IMR-90 (cell line): Measurements from ENCODE around the gene GBP3. TPM values are rescaled to one million over a fixed set of nuclear protein-coding genes. Genes with fewer than 3 reads are reported as not detected.

Experiments
- ATAC-seq: fragments of 200-7000 bp; cut with Tn5 transposase; 2 replicates; pipeline ENCODE4 v1.9.1; 2020; ENCODE audit warnings: low read depth, mild to moderate bottlenecking, moderate library complexity
- BruUV-seq: library from RNA; stranded (reverse); fragments of 400-500 nt; replicated peaks from 2 replicates; lab custom pipeline; 2021; lab: Mats Ljungman, UMichigan
- CTCF ChIA-PET: fragments of 300-600 bp; formaldehyde crosslinking; extraction: SDS; loops from one replicate; lab custom pipeline; 2021; ENCODE audit warnings: antibody characterized with exemption; lab: Yijun Ruan, JAX
- POLR2A ChIA-PET: fragments of 300-600 bp; sonication (Branson Sonifier 250); formaldehyde crosslinking; loops from one replicate; lab custom pipeline; 2022; ENCODE audit warnings: antibody characterized with exemption; ENCODE audit not compliant: unreplicated experiment; lab: Charles Lee
- DNase-seq: peaks from one replicate; pipeline ENCODE4 v3.0.0; 2013
- H2AFZ ChIP-seq: replicated peaks from 2 replicates; pipeline ENCODE3; 2013; ENCODE audit warnings: low read length, mild to moderate bottlenecking; ENCODE audit not compliant: poor library complexity
- H2AK5ac ChIP-seq: 2 replicates; pipeline ENCODE4 v1.6.1; 2013; ENCODE audit warnings: low read depth, low read length, inconsistent platforms
- H2AK9ac ChIP-seq: replicated peaks from 2 replicates; pipeline ENCODE3; 2013; ENCODE audit warnings: mild to moderate bottlenecking, low read depth, low read length, moderate library complexity; ENCODE audit not compliant: poor library complexity
- H2BK120ac ChIP-seq: 2 replicates; pipeline ENCODE4 v1.6.1; 2013; ENCODE audit warnings: low read depth, low read length, inconsistent platforms
- H2BK15ac ChIP-seq: 3 replicates; pipeline ENCODE4 v1.6.1; 2013; ENCODE audit warnings: low read depth, low read length, inconsistent platforms
- H2BK20ac ChIP-seq: 2 replicates; pipeline ENCODE4 v1.6.1; 2013; ENCODE audit warnings: low read depth, mild to moderate bottlenecking, inconsistent platforms, low read length, moderate library complexity
- H2BK5ac ChIP-seq: 2 replicates; pipeline ENCODE4 v1.6.1; 2013; ENCODE audit warnings: mild to moderate bottlenecking, low read depth, low read length, inconsistent platforms; ENCODE audit not compliant: poor library complexity, severe bottlenecking
- H3K14ac ChIP-seq: replicated peaks from 2 replicates; pipeline ENCODE4 v1.6.1; 2013; ENCODE audit warnings: low read depth, low read length, inconsistent platforms
- H3K18ac ChIP-seq: 2 replicates; pipeline ENCODE4 v1.6.1; 2013; ENCODE audit warnings: low read depth, low read length, control low read depth
- H3K23ac ChIP-seq: 2 replicates; pipeline ENCODE4 v1.6.1; 2013; ENCODE audit warnings: low read depth, low read length, inconsistent platforms
- H3K27ac ChIP-seq: 2 replicates; pipeline ENCODE4 v1.5.1; 2013; ENCODE audit warnings: mild to moderate bottlenecking, control low read depth, low read length; ENCODE audit not compliant: insufficient read depth
- H3K27me3 ChIP-seq: 2 replicates; pipeline ENCODE4 v1.6.1; 2013; ENCODE audit warnings: low read length; ENCODE audit not compliant: control insufficient read depth, insufficient read depth
- H3K36me3 ChIP-seq: 2 replicates; pipeline ENCODE4 v1.6.1; 2013; ENCODE audit warnings: low read length, mixed read lengths; ENCODE audit not compliant: control insufficient read depth, insufficient read depth
- H3K4ac ChIP-seq: 2 replicates; pipeline ENCODE4 v1.6.1; 2013; ENCODE audit warnings: low read depth, low read length, inconsistent platforms
- H3K4me1 ChIP-seq: 2 replicates; pipeline ENCODE4 v1.6.1; 2013; ENCODE audit warnings: low read length, mixed read lengths; ENCODE audit not compliant: control insufficient read depth, insufficient read depth
- H3K4me2 ChIP-seq: 2 replicates; pipeline ENCODE4 v1.6.1; 2013; ENCODE audit warnings: low read depth, mild to moderate bottlenecking, control low read depth, low read length, moderate library complexity
- H3K4me3 ChIP-seq: 2 replicates; pipeline ENCODE4 v1.5.1; 2013; ENCODE audit warnings: low read depth, mild to moderate bottlenecking, control low read depth, low read length, moderate library complexity; ENCODE audit not compliant: insufficient read depth
- H3K56ac ChIP-seq: 2 replicates; pipeline ENCODE4 v1.6.1; 2013; ENCODE audit warnings: low read length, inconsistent platforms; ENCODE audit not compliant: insufficient read depth; ENCODE audit errors: extremely low read depth
- H3K79me1 ChIP-seq, 2 experiments: 2 replicates each; pipeline ENCODE4 v1.6.1; 2013; ENCODE audit warnings: low read length in 2 of 2, inconsistent platforms in 1 of 2, low read depth in 1 of 2
- H3K9ac ChIP-seq: 2 replicates; pipeline ENCODE4 v1.6.1; 2013; ENCODE audit warnings: low read depth, low read length, control low read depth
- H3K9me1 ChIP-seq: 2 replicates; pipeline ENCODE4 v1.6.1; 2013; ENCODE audit warnings: low read length, inconsistent platforms; ENCODE audit not compliant: insufficient read depth
- H3K9me3 ChIP-seq: 2 replicates; pipeline ENCODE4 v1.6.1; 2013; ENCODE audit warnings: low read length; ENCODE audit not compliant: control insufficient read depth, insufficient read depth
- H4K20me1 ChIP-seq: 2 replicates; pipeline ENCODE4 v1.6.1; 2013; ENCODE audit warnings: low read length, inconsistent platforms; ENCODE audit not compliant: insufficient read depth
- H4K5ac ChIP-seq: 2 replicates; pipeline ENCODE4 v1.6.1; 2013; ENCODE audit warnings: mild to moderate bottlenecking, low read depth, low read length, control low read depth
- H4K8ac ChIP-seq, 2 experiments: 2 replicates each; pipeline ENCODE4 v1.6.1; 2013; ENCODE audit warnings: low read depth in 2 of 2, low read length in 2 of 2, control low read depth in 1 of 2, inconsistent platforms in 1 of 2
- H4K91ac ChIP-seq: 2 replicates; pipeline ENCODE4 v1.6.1; 2013; ENCODE audit warnings: low read depth, low read length, inconsistent platforms; ENCODE audit not compliant: insufficient read depth
- BHLHE40 ChIP-seq: fragments of 150-350 bp; IDR thresholded peaks from 2 replicates; pipeline ENCODE4 v1.6.1; 2016; ENCODE audit warnings: mild to moderate bottlenecking, low read depth, low read length
- CEBPB ChIP-seq: IDR thresholded peaks from 2 replicates; pipeline ENCODE4 v1.6.1; 2012; ENCODE audit warnings: low read depth, low read length, improper control_type of control experiment
- CHD1 ChIP-seq: IDR thresholded peaks from 2 replicates; pipeline ENCODE4 v1.6.1; 2012; ENCODE audit warnings: low read depth, low read length, improper control_type of control experiment
- CTCF ChIP-seq: conservative IDR thresholded peaks from 2 replicates; pipeline ENCODE4 v1.5.1; 2012; ENCODE audit warnings: mild to moderate bottlenecking, low read depth, low read length, improper control_type of control experiment
- MAFK ChIP-seq: IDR thresholded peaks from 2 replicates; pipeline ENCODE4 v1.6.1; 2012; ENCODE audit warnings: low read depth, low read length, improper control_type of control experiment
- NFE2L2 ChIP-seq: fragments of 150-350 bp; IDR thresholded peaks from 2 replicates; pipeline ENCODE4 v1.6.1; 2016; ENCODE audit warnings: low read depth, mild to moderate bottlenecking, low read length
- POLR2A ChIP-seq: IDR thresholded peaks from 2 replicates; pipeline ENCODE4 v1.6.1; 2012; ENCODE audit warnings: mild to moderate bottlenecking, low read depth, low read length
- RAD21 ChIP-seq: IDR thresholded peaks from 2 replicates; pipeline ENCODE4 v1.6.1; 2012; ENCODE audit warnings: low read length, improper control_type of control experiment
- RFX5 ChIP-seq: IDR thresholded peaks from 2 replicates; pipeline ENCODE4 v1.8.0; 2012; ENCODE audit warnings: low read depth, mild to moderate bottlenecking, low read length, moderate library complexity
- SMC3 ChIP-seq: fragments of 150-350 bp; IDR thresholded peaks from 2 replicates; pipeline ENCODE4 v1.6.1; 2016; ENCODE audit warnings: low read depth, mild to moderate bottlenecking, antibody characterized with exemption, low read length, moderate library complexity
- USF2 ChIP-seq: fragments of 150-350 bp; IDR thresholded peaks from 2 replicates; pipeline ENCODE4 v1.6.1; 2017; ENCODE audit warnings: mild to moderate bottlenecking, antibody characterized with exemption, low read length, low read depth
- WGBS, 2 experiments: methylation state at CpG; one replicate each; pipeline versions ENCODE4 v1.1.5 to v1.1.7; 2013; ENCODE audit warnings: missing lambda C conversion rate in 2 of 2; ENCODE audit not compliant: insufficient read length in 1 of 2; ENCODE audit errors: extremely low coverage in 2 of 2; 5-methylcytosine and 5-hydroxymethylcytosine counted together
- dilution Hi-C: fragments of 300-500 bp; cut with HindIII; formaldehyde crosslinking; loops from one replicate; pipeline ENCODE4 v1.14.3; 2018; ENCODE audit warnings: low sequenced_read_pairs; ENCODE audit not compliant: unreplicated experiment
- in situ Hi-C: fragments of 300-500 bp; cut with MboI; formaldehyde crosslinking; loops from 3 replicates; pipeline ENCODE4 v1.14.3; 2019; ENCODE audit warnings: low sequenced_read_pairs, inconsistent platforms, mixed read lengths
- intact Hi-C: fragments of 100-400 bp; cut with micrococcal nuclease; formaldehyde crosslinking; loops from 2 replicates; pipeline ENCODE4 v1.10.0; 2022
- polyA plus RNA-seq, 3 experiments: library from polyadenylated mRNA; depleted of rRNA; stranded (reverse); fragments of >200 nt; gene quantifications; 2 replicates each; pipeline ENCODE4 v1.2.3, GENCODE V29; 2012; ENCODE audit warnings: low replicate concordance in 1 of 3
- total RNA-seq: library from RNA; depleted of rRNA; stranded (reverse); fragments of >200 nt; gene quantifications from 2 replicates; pipeline ENCODE4 v1.2.3, GENCODE V29; 2012

Gene GBP3
- total and polyA plus RNA-seq, 2 of the 4 experiments (the other 2 are of a cell fraction): 21.9 to 50.0 TPM

- in situ Hi-C loops: no loop called here
- Histone ChIP-seq H4K5ac (no peak overlapping the region), H3K56ac (no peak overlapping the region), H3K4me2 (no peak overlapping the region), H4K91ac (no peak overlapping the region), H3K4ac (no peak overlapping the region), H2AK9ac (no peak overlapping the region), H2AFZ (no peak overlapping the region), H4K8ac (no peak overlapping the region), H2BK20ac (no peak overlapping the region), H3K9me3 (no peaks in the 10 kb centered on the region), H3K9me1 (no peaks in the 10 kb centered on the region), H3K9ac (no peak overlapping the region), H3K27ac (no peak overlapping the region), H2AK5ac (no peak overlapping the region), H3K4me1 (no peaks in the 10 kb centered on the region), H2BK15ac (no peak overlapping the region), H3K23ac (no peak overlapping the region), H3K4me3 (no peak overlapping the region), H3K79me1 (no peaks in the 10 kb centered on the region), H3K27me3 (no peaks in the 10 kb centered on the region), H2BK120ac (no peak overlapping the region), H2BK5ac (no peak overlapping the region), H3K14ac (no peak overlapping the region), H3K18ac (no peak overlapping the region), H3K36me3 (no peaks in the 10 kb centered on the region), H4K20me1 (no peaks in the 10 kb centered on the region)
- intact Hi-C loops: no loop called here
- WGBS, 2 experiments: no CpG with 5 or more reads among the region's 1 CpG
- CTCF ChIA-PET: no interaction called here
- TF ChIP-seq POLR2A (no peak), RFX5 (no peak), CEBPB (no peak), USF2 (no peak), BHLHE40 (no peak), CTCF (no peak), SMC3 (no peak), CHD1 (no peak), NFE2L2 (no peak), RAD21 (no peak), MAFK (no peak)
- ATAC-seq (no peak), DNase-seq (no peak)
- POLR2A ChIA-PET: no interaction called here
- dilution Hi-C loops: no loop called here
- no TSS peak for BruUV-seq
These were observed 14.5 kb upstream of the GBP3 start for GRCh38 chr1:89037186-89037585.
